GM19099 (cell line): Measurements from ENCODE around the gene TCTA.

Experiments
- POLR2A ChIP-seq: IDR thresholded peaks from 3 replicates; pipeline ENCODE4 v1.6.1; 2011; ENCODE audit warnings: low read depth; ENCODE audit not compliant: insufficient read length; ENCODE audit errors: extremely low read depth

TCTA gene, protein sequence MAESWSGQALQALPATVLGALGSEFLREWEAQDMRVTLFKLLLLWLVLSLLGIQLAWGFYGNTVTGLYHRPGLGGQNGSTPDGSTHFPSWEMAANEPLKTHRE

DNA sequence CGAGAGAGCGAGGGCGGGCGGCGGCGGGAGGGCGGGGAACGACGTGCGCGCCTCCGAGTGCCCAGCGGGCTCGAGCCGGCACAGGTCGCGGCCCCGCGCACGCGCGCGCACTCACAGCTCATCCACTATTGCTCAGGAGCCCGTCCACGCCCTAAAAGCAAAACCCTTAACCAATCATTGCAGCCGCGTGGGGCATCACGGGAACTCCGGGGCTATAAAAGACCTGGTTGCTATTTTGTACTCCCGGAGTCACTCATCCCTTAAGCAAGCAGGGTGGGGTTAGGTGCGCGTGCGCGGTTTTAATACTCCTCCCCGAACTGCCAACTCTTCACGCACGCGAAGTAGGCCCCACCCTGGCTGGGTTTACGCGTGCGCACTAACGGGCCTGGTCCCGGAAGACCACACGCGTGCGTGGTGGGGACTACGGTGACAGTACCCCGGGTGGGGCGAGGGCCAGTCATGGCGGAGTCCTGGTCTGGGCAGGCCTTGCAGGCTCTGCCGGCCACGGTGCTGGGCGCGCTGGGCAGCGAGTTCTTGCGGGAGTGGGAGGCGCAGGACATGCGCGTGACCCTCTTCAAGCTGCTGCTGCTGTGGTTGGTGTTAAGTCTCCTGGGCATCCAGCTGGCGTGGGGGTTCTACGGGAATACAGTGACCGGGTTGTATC is at the start of gene TCTA, which contains the start of gene RHOA:
Gene TCTA, plus strand, starts transcription at position 456 of the 664 bp plus-strand sequence. Its CDS starts 4 bp downstream, at position 460.
Gene RHOA, minus strand, starts transcription at position 9 of the 664 bp plus-strand sequence. CDS start 36,387 bp downstream, outside the sequence.
- TF ChIP-seq POLR2A = peak; percentile 99

DNA sequence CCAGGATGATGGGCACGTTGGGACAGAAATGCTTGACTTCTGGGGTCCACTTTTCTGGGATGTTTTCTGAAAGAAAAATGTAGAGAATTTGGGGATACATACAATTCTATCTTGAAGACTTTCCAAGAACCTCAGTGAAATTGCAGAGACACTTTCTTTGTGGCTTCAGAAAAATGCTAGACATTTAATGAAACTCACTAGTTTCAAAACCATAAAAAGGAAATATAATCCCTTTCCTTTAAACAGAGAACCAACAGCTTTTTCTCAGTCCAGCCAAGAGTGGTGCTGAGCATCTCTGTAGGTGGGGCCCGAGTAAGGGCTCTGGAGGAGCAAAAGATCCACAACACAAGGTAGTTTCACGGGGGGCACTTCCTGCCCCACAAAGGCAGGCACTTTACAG is 49.7 kb upstream of the TCTA start:
- TF ChIP-seq POLR2A = no peak

DNA sequence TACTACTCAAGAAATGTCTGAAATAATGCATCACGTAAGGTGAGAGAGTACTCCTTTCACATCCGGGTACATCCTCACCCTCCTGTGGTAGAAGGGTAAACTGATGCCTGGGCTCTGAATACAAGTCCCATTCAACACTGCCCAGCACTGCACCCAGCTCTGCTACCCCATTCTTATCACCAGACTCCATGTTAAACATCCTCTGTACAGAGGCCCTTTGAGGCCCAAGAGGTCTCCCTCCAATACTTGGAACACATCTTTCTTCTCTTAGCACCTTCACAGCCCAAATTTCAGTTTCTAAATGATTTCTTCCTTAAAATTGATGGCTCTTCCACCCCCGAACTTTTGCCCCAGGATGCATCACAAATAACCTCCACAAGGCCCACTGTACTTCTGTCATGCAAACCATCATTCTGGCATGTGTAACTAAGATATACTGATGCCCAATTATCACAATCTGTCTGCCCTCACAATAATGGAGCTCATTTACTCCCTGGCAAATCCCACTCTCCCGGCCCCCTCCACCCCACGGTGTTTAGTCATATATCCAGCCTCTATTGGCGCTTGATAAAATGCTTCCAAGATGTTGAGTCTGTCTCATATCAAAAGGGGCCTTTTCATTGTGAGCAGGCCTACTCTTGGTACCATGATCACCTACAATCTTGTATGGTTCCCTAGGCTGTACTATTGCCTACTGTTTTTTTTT is 41.5 kb upstream of the TCTA start:
- no peak for TF ChIP-seq POLR2A

DNA sequence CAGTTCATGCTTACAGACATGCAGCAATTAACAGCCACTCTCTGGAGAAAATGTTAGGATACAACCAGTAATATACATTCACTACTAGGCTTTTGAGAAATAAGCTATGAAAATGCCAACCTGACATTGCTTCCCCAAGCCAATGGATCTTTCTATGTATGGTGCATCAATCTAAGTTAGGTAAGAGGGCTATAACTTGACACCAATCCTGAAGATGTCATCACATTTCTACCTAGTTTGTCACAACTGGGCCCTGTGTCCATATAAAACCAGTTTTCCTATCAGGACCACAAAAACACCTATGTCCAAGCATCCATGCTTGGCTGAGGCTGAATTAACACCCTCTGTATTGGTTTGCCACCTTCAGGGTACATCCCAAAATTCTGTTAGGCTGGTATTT is 40.3 kb upstream of the TCTA start:
- TF ChIP-seq POLR2A = no peak

DNA sequence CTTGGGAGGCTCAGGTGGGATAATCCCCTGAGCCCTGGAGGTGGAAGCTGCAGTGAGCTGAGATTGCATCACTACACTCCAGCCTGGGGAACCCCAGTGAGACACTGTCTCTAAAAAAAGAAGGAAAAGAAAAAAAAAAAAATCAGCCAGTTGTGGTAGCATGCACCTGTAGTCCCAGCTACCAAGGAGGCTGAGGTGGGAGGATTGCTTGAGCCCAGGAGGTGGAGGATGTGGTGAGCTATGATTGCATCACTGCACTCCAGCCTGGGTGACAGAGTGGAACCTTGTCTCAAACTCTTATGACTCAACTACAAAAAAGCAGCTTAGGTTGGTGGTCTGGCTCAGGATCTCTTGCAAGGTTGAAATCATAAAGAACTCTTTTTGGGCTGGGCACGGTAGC is 34.7 kb upstream of the TCTA start:
- no peak for TF ChIP-seq POLR2A

DNA sequence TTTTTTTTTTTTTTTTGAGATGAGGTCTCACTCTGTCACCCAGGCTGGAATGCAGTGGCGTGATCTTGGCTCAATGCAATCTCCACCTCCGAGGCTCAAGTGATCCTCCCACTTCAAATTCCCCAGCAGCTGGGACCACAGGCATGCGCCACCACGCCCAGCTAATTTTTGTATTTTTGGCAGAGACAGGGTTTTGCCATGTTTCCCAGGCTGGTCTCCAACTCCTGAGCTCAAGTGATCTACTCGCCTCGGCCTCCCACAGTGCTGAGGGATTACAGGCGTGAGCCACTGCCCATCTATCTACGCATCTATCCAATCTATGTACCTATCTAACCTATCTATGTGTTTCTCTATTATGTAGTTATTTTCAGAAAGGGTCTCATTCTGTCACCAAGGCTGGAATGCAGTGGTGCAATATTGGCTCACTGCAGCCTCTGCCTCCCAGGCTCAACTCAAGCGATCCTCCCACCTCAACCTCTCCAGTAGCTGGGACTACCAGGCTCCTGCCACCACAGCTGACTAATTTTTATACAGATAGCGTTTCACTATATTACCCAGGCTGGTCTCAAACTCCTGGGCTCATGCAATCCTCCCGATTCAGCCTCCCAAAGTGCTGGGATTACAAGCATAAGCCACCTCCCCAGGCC is 33.9 kb upstream of the TCTA start:
- TF ChIP-seq POLR2A = no peak

DNA sequence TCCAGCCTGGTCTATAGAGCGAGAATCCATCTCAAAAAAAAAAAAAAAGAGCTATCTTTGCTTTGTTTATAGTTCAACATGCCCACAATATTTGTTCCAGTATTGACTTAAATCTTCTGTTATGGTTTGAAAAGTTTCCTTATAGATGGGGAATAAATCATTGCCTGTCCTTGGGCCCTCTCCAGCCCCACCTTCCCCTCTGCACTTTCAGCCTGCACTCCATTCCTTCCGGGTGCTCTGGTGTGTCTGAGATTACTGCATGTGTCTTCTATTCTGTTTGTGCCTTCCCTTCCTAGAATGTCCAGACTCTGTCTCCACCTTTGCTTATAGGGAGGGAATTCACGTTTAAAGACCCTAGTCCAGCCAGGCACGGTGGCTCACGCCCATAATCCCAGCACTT is 28.8 kb upstream of the TCTA start:
- TF ChIP-seq POLR2A = no peak

DNA sequence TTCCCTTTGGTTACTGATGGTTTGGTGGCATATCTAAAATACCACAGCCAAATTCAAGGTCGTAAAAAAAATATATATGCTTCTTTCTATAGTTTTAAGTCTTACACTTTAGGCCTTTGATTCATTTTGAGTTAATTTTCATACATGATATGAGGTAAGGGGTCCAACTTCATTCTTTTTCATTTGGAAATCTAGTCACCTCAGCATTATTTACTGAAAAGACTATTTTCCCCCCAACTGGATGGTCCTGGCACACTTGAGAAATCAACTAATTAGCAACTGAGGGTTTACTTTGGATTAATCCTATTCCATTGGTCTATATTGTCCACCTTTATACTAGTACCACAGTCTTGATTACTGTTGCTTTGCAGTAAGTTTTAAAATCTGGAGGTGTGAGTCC is 26.6 kb upstream of the TCTA start:
- TF ChIP-seq POLR2A = no peak

DNA sequence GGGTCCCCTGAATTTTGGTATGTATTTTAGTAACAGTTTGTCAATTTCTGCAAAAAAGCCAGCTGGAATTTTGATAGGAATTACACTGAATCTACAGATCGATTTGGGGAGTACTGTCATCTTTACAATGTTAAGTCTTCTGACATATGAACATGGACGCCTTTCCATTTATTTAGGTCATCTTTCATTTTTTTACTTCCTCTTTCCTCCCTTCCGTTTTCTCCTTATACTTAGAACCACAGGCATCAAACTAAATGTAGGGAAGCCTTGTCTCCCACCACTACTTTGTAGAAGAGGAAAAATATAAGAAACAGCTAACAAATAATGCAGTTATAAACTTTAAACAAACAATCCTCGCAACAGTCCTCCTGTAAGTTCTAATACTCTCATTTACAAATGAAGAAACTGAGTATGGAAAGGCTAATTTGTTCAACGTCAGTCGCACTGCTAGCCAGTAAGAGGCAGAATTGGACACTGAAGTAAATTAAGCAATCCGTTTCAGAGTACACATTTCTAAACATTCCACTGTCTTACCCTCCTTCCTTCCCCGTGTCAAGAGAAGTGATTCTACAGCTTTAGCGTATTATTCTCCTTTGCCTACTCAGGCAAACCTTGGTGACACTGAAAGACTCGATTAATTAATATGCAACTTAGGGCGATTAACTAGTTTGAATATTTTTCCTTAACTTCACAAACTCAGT is 26.0 kb upstream of the TCTA start:
- no peak for TF ChIP-seq POLR2A

DNA sequence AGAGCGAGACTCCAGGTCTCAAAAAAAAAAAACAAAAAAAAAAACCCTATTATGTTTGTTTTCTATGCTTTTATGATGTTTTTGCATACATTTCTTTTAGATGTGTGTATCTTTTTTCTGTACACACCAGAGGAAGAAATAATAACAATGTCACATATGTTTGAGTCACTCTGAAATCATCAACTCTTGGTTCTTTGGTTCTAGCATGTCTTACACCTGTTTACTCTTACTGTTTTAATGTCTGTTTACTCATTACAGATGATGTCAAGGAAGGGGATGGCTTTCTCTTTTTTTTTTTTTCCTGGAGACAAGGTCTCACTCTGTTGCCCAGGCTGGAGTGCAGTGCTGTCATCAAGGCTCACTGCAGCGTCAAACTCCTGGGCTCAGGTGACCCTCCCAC is 24.5 kb upstream of the TCTA start:
- no peak for TF ChIP-seq POLR2A

DNA sequence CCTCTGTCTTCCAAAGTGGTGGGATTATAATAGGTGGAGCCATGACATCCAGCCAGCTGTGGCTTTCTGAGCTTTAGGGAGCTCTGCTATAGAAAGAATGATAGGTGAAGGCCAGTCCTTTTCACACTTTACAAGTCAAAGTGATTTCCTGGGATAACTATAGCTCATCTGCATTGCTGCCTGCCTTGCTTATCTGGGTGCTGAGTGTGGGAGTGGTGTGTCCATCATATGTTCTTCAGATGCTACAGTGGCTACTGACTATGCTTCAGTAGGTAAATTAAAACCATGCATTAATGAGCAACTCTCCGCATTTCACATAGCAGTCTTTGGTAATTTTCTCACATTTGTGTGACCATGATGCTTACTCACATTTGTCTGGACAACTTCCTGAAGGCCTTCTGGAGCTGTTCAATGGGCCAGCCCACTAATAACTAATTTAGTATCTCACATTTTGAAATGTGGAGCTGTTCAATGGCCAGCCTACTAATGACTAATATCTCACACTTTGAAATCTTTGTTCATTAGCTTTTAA is 23.9 kb upstream of the TCTA start:
- no peak for TF ChIP-seq POLR2A

DNA sequence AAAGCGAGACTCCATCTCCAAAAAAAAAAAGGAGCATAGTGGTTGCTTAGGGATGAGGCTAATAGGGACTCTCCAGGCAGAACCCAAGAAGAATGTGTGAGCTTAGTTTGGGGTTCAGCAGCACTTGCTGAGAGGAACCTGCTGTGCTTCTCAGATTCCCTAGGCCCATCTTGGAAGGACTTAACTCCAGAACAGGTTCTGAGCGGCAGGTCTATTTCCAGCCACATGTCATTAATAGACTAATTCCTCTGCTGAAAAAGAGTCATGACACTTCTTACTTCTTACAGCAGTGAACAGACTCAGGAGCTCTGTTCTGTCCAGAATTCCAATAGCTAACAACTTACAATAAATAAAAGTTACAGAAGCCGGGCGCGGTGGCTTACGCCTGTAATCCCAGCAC is 22.9 kb upstream of the TCTA start:
- no peak for TF ChIP-seq POLR2A

DNA sequence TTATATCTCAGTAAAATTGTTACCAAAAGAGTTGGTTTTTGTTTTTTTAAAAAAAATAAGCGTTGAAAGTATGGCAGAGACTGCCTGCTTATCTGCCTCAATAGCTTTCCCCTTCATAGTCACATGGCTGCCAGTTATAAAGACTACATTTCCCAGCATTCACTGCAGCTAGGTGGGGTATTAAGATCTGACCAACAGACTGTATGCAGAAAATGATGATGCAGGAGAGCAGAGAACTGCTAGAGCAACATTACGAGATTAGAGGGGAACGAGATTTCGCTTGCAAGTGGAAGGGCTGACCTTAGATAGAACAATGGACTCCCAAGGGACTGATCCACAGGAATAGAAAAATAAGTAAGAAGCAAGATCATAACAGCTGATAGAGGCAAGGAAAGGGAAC is 14.8 kb upstream of the TCTA start:
- no peak for TF ChIP-seq POLR2A

DNA sequence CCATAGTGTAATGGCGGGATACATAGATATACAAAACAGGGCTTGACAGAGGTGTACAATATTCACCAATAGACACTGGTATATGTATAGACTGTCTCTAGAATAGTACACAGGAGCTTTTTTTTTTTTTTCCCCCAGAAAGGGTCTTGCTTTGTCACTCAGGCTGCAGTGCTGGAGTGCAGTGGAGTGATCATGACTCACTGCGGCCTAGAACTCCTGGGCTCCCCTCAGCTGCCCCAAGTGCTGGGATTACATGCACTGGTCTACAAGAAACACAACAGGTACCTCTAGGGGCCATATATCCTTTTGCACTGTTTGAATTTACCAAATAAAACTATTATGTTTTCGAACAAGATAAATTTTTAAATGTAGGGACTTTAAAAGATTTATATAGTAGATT is 12.8 kb upstream of the TCTA start:
- TF ChIP-seq POLR2A = no peak

DNA sequence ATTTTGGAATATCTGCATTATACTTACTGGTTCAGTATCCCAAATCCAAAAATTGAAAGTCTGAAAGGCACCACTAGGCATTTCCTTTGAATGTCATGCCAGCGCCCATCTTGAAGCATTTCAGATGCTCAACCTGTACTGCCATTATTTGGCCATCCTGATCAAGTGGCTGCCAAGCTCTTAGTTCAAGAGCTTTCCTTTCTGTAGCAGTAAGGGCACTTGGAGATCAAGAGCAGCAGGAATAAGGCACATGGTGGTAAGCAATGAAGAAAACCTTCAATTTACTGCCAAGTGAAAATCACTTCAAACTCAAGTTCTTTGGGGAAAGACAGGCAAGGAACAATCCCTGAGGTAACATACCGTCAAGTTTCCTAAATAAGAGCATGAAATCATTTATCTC is 10.5 kb upstream of the TCTA start:
- no peak for TF ChIP-seq POLR2A
